Measurements from ENCODE around the gene RELL1.

DNA sequence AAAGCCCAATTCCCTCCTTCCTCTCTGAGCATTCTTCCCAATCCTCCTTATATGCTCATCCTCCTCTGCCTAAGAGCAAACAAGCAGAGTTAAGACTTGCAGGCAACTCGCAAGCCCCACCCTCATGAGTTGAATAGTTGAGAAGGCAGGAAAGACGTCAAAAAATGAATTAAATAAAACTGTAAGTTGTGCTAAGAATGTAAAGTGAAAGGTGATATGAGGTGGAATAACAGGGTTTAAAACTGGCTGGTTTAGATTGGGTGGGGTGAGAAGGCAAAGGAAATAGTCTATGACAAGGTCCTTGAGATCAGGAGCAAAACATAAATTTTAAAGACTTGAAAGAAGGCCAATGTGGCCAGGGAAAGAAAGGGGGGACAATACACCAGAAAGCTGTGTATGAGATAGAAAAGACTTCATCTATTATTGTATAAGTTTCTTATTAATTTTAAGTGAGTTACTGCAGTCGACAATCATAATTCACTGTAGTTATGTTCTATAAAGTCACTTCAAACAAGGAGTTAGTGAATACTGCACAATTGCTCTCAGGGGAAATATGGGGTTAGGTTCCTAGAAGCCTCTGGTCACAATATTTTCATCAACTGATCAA, 124.9 kb downstream of the RELL1 start:
- TF ChIP-seq, protein P1, sequence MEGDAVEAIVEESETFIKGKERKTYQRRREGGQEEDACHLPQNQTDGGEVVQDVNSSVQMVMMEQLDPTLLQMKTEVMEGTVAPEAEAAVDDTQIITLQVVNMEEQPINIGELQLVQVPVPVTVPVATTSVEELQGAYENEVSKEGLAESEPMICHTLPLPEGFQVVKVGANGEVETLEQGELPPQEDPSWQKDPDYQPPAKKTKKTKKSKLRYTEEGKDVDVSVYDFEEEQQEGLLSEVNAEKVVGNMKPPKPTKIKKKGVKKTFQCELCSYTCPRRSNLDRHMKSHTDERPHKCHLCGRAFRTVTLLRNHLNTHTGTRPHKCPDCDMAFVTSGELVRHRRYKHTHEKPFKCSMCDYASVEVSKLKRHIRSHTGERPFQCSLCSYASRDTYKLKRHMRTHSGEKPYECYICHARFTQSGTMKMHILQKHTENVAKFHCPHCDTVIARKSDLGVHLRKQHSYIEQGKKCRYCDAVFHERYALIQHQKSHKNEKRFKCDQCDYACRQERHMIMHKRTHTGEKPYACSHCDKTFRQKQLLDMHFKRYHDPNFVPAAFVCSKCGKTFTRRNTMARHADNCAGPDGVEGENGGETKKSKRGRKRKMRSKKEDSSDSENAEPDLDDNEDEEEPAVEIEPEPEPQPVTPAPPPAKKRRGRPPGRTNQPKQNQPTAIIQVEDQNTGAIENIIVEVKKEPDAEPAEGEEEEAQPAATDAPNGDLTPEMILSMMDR (IDR thresholded peaks at IDR 0.05; ENCODE audit: insufficient read depth, low read depth, low read length), result no peak
- no peak for TF ChIP-seq EZH2 (IDR thresholded peaks at IDR 0.05; ENCODE audit: insufficient read depth, low read length)
